ENCODE data around the gene ZBTB20.

- no peak for TF ChIP-seq EZH2phosphoT487 (IDR thresholded peaks at IDR 0.05; ENCODE audit: borderline replicate concordance, low read length)
- no peak for TF ChIP-seq CTCF (IDR thresholded peaks at IDR 0.05; ENCODE audit: low read depth, low read length, poor library complexity, severe bottlenecking)
Measured at GRCh38 chr3:114509756-114510155, 637.3 kb downstream of the ZBTB20 start.
